HG03378 (cell line): Measurements from ENCODE around the gene DENND6A.
A peak's percentile ranks its signal among the peaks of the same experiment; 100 is the strongest.
"Not testable (repeated sequence)": the region's sequence is repeated elsewhere in the genome, so short reads cannot be mapped to it uniquely, and the experiment has no call there.

ENCODE experiments used
- ATAC-seq: cut with Tn5 transposase; IDR thresholded peaks from one replicate; pipeline ENCODE4 v1.9.1; 2021; ENCODE audit warnings: mild to moderate bottlenecking, moderate library complexity; ENCODE audit not compliant: unreplicated experiment

DENND6A gene, protein sequence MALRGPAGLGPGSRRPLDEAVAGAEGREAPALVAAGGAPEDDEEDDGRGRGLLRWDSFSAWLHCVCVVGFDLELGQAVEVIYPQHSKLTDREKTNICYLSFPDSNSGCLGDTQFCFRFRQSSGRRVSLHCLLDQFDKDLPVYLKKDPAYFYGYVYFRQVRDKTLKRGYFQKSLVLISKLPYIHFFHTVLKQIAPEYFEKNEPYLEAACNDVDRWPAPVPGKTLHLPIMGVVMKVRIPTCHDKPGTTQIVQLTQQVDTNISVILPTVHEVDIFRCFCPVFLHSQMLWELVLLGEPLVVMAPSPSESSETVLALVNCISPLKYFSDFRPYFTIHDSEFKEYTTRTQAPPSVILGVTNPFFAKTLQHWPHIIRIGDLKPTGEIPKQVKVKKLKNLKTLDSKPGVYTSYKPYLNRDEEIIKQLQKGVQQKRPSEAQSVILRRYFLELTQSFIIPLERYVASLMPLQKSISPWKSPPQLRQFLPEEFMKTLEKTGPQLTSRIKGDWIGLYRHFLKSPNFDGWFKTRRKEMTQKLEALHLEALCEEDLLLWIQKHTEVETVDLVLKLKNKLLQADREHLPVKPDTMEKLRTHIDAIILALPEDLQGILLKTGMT

GRCh38 chr3:57692396-57693147 lies at the start of gene DENND6A:
TSS of gene DENND6A (minus strand) at chr3:57693077. CDS start at chr3:57693018, 59 bp downstream.
- ATAC-seq = peak; percentile 60

DNA sequence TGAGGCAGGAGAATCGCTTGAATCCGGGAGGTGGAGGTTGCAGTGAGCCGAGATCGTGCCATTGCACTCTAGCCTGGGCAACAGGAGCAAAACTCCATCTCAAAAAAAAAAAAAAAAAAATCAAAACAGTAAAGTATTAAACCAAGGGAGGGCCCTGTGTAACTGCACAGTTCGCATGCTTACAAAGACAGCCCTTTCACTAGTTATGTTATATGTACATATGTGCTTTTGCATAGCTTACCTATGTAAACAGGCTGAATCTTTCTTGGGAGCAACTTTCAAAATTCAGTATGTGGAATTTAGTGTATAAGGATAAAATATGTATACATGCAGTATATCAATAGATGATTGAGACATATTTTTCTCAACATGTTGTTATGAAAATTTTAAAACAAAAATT lies 47.1 kb upstream of the DENND6A start:
- no peak for ATAC-seq

GRCh38 chr3:57738391-57738790 lies 45.5 kb upstream of the DENND6A start:
- ATAC-seq = no peak

GRCh38 chr3:57737840-57738239 lies 45.0 kb upstream of the DENND6A start:
- ATAC-seq = no peak

DNA sequence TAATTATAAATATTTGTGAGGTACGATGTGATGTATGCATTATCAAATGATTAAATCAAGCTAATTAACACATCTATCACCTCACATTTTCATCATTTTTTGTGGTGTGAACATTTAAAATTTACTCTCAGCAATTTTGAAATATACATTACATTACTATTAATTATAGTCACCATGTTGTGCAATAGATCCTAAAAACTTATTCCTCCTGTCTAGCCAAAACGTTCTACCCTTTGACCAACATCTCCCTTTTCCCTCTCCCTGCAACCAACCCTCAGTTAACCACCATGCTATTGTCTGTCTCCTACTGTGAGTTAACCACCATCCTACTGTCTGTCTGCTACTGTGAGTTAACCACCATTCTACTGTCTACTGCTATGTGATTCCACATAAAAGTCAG lies 42.5 kb upstream of the DENND6A start:
- ATAC-seq = no peak

- no peak for ATAC-seq
These were observed 40.9 kb upstream of the DENND6A start for GRCh38 chr3:57733790-57734189.

DNA sequence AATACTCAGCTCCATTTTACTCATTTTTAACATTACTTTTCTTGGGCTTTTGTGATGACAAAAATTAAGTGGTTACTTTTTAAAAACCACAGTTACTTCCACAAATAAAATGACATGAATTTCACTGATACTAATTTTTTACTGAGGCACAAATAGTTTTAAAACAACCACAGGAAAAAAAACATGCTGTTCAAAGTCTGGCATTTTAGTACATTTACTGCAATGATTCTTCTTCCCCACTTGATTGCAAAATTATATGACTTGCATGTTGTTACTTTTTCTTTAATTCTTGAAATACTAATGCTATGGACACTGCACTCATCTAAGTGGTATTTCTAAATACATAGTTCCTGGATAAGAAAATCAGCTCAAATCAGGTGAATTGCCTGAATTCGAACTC lies 38.4 kb upstream of the DENND6A start:
- ATAC-seq = no peak

DNA sequence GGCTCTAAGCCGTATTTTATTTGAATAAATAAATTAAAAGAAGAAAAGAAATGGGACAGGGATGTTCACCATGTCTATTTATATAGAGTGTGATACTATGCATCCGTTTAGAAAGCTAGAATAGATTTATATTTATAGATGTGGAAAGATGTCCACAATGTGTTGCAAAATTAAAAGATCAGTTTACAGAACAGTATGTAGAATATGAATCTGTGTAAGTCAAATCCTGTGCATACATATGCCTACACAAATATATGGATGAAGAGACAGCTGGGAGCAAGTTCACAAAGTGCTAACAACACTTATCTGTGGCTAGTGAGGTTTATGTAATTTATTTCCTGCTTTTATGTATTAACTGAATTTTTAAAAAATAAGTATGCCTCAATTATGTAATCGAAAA lies 37.8 kb upstream of the DENND6A start:
- ATAC-seq = no peak

DNA sequence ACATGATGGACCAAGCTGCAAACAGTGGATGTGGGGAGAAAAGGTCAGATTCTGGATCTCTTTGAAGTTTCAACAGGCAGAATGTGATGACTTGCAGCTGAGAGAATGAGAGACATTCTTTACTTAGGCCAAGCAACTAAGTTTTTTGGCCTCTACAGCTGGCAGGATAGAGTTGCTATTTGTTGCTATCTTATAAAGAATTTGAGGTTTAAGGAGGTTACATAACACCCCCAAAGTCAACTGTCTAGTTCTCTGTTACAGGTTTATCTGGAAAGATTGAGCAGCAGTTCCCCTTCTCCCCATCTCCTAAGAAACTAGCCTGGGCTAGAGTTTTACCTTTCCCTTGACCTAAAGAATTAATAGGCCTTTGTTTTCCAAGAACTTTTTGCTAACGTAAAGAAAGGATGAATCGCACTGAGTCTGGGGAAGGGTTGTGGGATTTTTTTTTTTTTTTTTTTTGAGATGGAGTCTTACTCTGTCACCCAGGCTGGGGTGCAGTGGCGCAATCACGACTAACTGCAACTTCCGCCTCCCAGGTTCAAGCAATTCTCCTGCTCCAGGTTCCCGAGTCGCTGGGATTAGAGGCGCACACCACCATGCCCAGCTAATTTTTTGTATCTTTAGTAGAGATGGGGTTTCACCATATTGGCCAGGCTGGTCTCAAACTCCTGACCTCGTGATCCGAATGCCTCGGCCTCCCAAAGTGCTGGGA lies 36.6 kb upstream of the DENND6A start:
- ATAC-seq = no peak

GRCh38 chr3:57727106-57727505 lies 34.2 kb upstream of the DENND6A start:
- no peak for ATAC-seq

GRCh38 chr3:57726397-57726796 lies 33.5 kb upstream of the DENND6A start:
- ATAC-seq = no peak

DNA sequence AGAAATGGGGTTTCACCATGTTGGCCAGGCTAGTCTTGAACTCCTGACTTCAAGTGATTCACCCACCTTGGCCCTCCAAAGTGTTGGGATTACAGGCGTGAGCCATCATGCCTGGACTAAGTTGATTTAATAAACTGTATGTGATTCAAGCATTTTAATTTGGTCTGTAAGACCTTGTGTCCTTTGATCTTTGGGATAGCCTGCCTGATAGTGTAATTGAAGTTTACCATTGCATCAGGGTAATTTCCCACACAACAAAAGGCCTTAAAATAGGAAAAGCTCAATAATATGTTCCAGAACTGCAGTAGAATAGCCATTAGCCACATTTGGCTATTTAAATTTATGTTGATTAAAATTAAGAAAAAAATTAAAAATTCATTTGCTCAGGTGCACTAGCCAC lies 25.2 kb upstream of the DENND6A start:
- ATAC-seq = no peak

GRCh38 chr3:57717205-57717868 lies 24.5 kb upstream of the DENND6A start:
- no peak for ATAC-seq

DNA sequence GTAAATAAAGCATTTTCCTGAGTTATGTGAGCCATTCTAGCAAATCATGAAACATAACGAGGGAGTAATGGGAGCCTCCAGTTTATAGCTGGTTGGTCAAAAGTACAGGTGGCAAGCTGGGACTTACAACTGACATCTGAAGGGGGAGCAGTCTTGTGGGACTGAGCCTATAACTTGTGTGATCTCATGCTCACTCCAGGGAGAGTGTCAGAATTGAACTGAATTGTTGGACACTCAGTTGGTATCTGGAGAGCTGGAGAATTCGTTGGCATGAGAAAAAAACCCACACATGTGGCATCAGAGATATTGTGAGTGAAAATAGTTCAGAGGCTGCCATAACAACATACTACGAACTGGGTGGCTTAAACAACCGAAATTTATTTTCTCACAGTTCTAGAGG lies 22.8 kb upstream of the DENND6A start:
- ATAC-seq = no peak

DNA sequence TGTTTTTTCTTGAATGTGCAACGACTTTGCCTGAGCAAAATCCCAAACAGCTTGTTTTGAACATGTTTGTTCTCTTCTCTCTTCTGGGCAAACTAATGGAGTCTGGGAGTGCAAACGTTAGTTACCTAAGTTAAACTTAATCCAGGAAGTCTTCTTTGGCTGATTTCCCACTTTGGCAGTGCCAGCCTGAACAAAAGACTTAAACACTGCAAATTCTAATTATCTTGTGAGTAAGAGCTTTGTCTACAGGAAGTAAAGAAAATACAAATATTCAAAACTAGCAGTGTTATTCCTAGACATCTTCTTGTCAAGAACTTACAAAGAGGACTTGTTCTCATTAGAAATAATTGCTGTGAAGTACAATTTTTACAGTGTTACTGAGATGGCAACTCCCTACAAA lies 16.7 kb upstream of the DENND6A start:
- ATAC-seq = no peak

- no peak for ATAC-seq
These were observed 16.2 kb upstream of the DENND6A start for GRCh38 chr3:57709031-57709430.

DNA sequence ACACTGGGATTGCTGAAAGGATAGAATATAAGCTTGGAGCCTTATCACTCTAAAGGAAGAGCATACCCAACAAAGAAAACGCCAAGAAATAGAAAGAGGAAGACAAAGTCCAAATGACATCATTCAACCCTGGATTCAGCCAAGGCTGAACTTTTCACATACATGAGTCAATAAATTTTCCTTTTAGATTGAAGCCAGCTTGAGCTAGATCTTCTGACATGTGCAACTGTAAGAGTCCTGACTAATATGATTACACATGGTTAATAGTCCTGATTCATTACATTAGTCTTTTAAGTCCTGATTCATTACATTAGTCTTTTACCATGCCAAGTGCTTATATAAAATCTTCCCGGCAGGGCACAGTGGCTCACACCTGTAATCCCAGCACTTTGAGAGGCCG lies 13.6 kb upstream of the DENND6A start:
- ATAC-seq = no peak

- not testable (repeated sequence) for ATAC-seq
These were observed 12.5 kb upstream of the DENND6A start for GRCh38 chr3:57705351-57705750.

GRCh38 chr3:57701781-57702180 lies 8.9 kb upstream of the DENND6A start:
- ATAC-seq = no peak

GRCh38 chr3:57700737-57701136 lies 7.9 kb upstream of the DENND6A start:
- ATAC-seq = no peak

GRCh38 chr3:57699591-57699990 lies 6.7 kb upstream of the DENND6A start:
- no peak for ATAC-seq
